ENCODE data around the gene PPFIA2. TPM values are rescaled to one million over a fixed set of nuclear protein-coding genes. Genes with fewer than 3 reads are reported as not detected.

Gene PPFIA2
- total and polyA plus RNA-seq, 3 donors from 2014 or later, result 10.5 to 22.1 (median 18.3) TPM

DNA sequence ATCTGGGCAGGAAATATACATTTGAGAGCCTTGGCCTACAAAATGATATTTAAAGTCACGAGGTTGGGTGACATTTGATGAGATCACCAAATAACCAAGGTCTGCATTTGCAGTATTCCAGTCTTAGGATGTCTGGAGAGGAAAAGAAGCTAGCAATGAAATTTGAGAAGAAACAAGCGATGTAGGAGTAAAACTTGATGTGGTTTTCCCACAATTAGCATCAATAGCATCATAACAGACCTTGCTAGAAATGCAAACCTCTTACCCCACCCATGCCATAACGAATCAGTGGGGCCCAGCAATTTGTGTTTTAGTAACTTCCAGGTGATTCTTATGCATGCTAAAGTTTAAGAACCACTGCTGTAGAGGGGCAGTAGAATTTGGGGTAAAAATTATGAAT, 219.9 kb downstream of the PPFIA2 start:
- WGBS, 2 donors, result 83 to 85% methylated on average over 3 of the region's 3 CpGs

DNA sequence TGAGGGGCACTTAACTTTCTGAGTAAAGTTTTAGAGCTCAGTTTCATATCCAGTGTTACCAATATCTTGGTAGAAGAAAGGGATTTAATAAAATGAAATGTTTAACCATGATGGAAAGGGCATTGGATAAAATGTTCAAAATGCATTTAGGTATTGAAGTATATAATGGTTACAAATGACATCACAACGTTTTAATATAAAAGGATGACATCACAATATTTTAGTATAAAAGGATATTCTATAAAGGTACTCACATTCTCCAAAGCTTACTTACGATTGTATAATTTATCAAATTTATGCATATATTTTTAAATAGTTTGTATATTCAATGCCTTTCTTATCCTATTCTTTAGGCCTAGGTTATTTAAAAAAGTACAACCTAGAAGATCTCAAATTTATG, 226.1 kb downstream of the PPFIA2 start:
- H3K4me3 ChIP-seq, result no peak overlapping the region
- 77 to 83% methylated on average over 2 of the region's 2 CpGs for WGBS, 2 donors

More for the DNA sequence above, 219.9 kb downstream of the PPFIA2 start:
- intact Hi-C loops (cut with DNase I; ENCODE audit: low total_unique reads), result no loop called here
- no peak for DNase-seq
- no peak for TF ChIP-seq POLR2A (IDR thresholded peaks at IDR 0.05)
- TF ChIP-seq, protein P1, sequence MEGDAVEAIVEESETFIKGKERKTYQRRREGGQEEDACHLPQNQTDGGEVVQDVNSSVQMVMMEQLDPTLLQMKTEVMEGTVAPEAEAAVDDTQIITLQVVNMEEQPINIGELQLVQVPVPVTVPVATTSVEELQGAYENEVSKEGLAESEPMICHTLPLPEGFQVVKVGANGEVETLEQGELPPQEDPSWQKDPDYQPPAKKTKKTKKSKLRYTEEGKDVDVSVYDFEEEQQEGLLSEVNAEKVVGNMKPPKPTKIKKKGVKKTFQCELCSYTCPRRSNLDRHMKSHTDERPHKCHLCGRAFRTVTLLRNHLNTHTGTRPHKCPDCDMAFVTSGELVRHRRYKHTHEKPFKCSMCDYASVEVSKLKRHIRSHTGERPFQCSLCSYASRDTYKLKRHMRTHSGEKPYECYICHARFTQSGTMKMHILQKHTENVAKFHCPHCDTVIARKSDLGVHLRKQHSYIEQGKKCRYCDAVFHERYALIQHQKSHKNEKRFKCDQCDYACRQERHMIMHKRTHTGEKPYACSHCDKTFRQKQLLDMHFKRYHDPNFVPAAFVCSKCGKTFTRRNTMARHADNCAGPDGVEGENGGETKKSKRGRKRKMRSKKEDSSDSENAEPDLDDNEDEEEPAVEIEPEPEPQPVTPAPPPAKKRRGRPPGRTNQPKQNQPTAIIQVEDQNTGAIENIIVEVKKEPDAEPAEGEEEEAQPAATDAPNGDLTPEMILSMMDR (IDR thresholded peaks at IDR 0.05), result no peak
- H3K4me1 ChIP-seq, result no peaks in the 10 kb centered on the region
- H3K9me3 ChIP-seq, result no peaks in the 10 kb centered on the region
- H3K27me3 ChIP-seq, result no peaks in the 10 kb centered on the region
- no peak overlapping the region for H3K4me3 ChIP-seq
- H3K36me3 ChIP-seq (ENCODE audit: low read depth, missing control alignments), result no peaks in the 10 kb centered on the region
- no peak overlapping the region for H3K27ac ChIP-seq

DNA sequence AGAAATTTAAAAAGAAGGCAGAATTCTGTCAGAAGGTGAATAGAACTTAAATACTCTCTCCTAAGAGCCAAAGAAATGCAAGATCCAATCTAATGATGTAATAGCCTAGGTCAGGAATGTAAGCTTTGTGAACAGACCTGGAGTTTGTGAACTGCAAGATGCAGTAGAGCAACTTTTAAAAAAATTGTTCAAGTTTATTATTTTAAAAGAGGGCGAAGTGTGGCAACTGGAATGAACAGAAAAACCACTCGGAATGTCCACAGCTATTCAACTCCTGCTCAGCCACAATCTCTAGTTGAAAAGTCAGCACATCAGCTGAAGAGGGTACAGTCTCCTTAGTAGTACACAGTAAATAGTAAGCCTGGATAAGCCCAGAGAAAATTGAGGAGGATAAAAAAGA, 228.8 kb downstream of the PPFIA2 start:
- 84 to 90% methylated on average over 2 of the region's 2 CpGs for WGBS, 2 donors
- TF ChIP-seq, protein P1 (IDR thresholded peaks at IDR 0.05), result no peak
- TF ChIP-seq POLR2A (IDR thresholded peaks at IDR 0.05), result no peak
- no peak overlapping the region for H3K27ac ChIP-seq

More for the DNA sequence above, 226.1 kb downstream of the PPFIA2 start:
- Histone ChIP-seq H3K36me3 (ENCODE audit: low read depth, missing control alignments) (no peaks in the 10 kb centered on the region), H3K27ac (no peak overlapping the region), H3K9me3 (no peaks in the 10 kb centered on the region), H3K27me3 (no peaks in the 10 kb centered on the region), H3K4me1 (no peaks in the 10 kb centered on the region)
- intact Hi-C loops (cut with DNase I; ENCODE audit: low total_unique reads), result no loop called here
- TF ChIP-seq, protein P1 (IDR thresholded peaks at IDR 0.05), result no peak
- TF ChIP-seq POLR2A (IDR thresholded peaks at IDR 0.05), result no peak
- DNase-seq, result no peak

DNA sequence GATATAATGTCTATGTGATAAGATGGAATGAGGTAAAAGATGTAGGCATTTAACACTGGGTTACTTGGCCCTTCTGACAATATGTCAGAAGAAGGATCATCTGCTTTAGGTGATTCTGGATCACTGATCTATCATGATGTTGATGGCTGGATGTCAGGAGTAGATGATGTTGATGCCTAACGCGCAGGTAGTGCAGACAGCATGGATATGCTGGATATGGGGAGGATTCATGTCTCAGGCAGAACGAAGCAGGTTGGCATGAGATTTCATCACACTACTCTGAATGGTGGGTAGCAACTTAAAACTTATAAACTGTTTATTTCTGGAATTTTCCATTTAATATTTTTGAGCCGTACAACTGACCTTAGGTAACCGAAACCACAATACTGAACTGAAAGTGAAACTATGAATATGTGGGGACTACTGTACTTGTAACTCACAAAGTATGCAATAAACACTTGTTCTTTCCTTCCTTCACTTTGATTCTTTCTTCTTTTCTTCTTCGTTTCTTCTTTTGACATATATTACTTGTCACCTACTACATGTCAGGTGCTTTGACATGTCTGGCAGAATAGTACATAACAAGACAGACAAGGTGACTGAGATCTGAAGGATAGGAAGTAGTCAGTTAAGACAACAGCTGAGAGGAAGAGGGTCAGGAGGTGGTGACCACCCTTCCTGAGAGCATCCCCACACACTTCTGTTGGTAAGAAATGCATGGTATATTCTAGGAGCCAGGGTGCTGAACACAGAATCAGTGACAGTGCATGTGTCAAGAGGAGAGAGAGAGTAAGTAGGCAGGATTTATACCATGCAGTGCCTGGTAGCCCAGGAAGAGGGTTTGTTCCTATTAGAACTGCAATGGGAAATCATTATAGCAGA, 238.8 kb downstream of the PPFIA2 start:
- Histone ChIP-seq H3K4me3 (no peak overlapping the region), H3K4me1 (no peaks in the 10 kb centered on the region), H3K9me3 (no peaks in the 10 kb centered on the region), H3K27ac (no peak overlapping the region), H3K27me3 (no peaks in the 10 kb centered on the region), H3K36me3 (ENCODE audit: low read depth, missing control alignments) (no peaks in the 10 kb centered on the region)
- whole genome bisulfite sequencing, 2 donors, result 82 to 85% methylated on average over 6 of the region's 6 CpGs
- no peak for DNase-seq
- intact Hi-C loops (cut with DNase I; ENCODE audit: low total_unique reads), result no loop called here
- TF ChIP-seq POLR2A (IDR thresholded peaks at IDR 0.05), result no peak
- TF ChIP-seq, protein P1 (IDR thresholded peaks at IDR 0.05), result no peak

More for the DNA sequence above, 228.8 kb downstream of the PPFIA2 start:
- no peaks in the 10 kb centered on the region for H3K36me3 ChIP-seq (ENCODE audit: low read depth, missing control alignments)
- H3K27me3 ChIP-seq, result no peaks in the 10 kb centered on the region
- H3K9me3 ChIP-seq, result no peaks in the 10 kb centered on the region
- H3K4me3 ChIP-seq, result no peak overlapping the region
- intact Hi-C loops (cut with DNase I; ENCODE audit: low total_unique reads), result no loop called here
- DNase-seq, result no peak
- H3K4me1 ChIP-seq, result no peaks in the 10 kb centered on the region
